ENCODE results near the gene SAT1.

GRCh38 chrX:23770142-23770541 lies 12.8 kb upstream of the SAT1 start:
- TF ChIP-seq CTCF (IDR thresholded peaks at IDR 0.05) (no peak), POLR2A (IDR thresholded peaks at IDR 0.05) (no peak)
